ENCODE data around the gene POP4. TPM values are rescaled to one million over a fixed set of nuclear protein-coding genes. Genes with fewer than 3 reads are reported as not detected.
"Not testable (repeated sequence)": the region's sequence is repeated elsewhere in the genome, so short reads cannot be mapped to it uniquely, and the experiment has no call there.

The POP4 gene
- 129 and 169 TPM in 2 replicates for total RNA-seq (2014; rRNA removed; shearing (Covaris generic))

GRCh38 chr19:29605653-29606419 lies at the start of gene POP4:
POP4 (plus strand) TSS chr19:29606283; CDS start chr19:29606319, 36 bp downstream.
- DNase-seq (ENCODE audit: low read depth): peak; percentile 98

GRCh38 chr19:29559110-29559509 lies 47.0 kb upstream of the POP4 start:
- not testable (repeated sequence) for DNase-seq (ENCODE audit: low read depth)

- DNase-seq (ENCODE audit: low read depth): no peak
These were observed 46.3 kb upstream of the POP4 start for GRCh38 chr19:29559743-29560142.

- DNase-seq (ENCODE audit: low read depth): no peak
These were observed 45.6 kb upstream of the POP4 start for GRCh38 chr19:29560313-29561075.

GRCh38 chr19:29561601-29562000 lies 44.5 kb upstream of the POP4 start:
- no peak for DNase-seq (ENCODE audit: low read depth)

GRCh38 chr19:29562299-29563297 lies 43.5 kb upstream of the POP4 start:
- DNase-seq (ENCODE audit: low read depth): no peak

GRCh38 chr19:29563486-29564101 lies 42.5 kb upstream of the POP4 start:
- no peak for DNase-seq (ENCODE audit: low read depth)

GRCh38 chr19:29564574-29565005 lies 41.5 kb upstream of the POP4 start:
- DNase-seq (ENCODE audit: low read depth): no peak

GRCh38 chr19:29565171-29565570 lies 40.9 kb upstream of the POP4 start:
- no peak for DNase-seq (ENCODE audit: low read depth)

GRCh38 chr19:29566496-29567054 lies 39.5 kb upstream of the POP4 start:
- no peak for DNase-seq (ENCODE audit: low read depth)

GRCh38 chr19:29567366-29567915 lies 38.6 kb upstream of the POP4 start:
- no peak for DNase-seq (ENCODE audit: low read depth)

GRCh38 chr19:29568036-29569025 lies 37.8 kb upstream of the POP4 start:
- DNase-seq (ENCODE audit: low read depth): no peak

- no peak for DNase-seq (ENCODE audit: low read depth)
These were observed 36.8 kb upstream of the POP4 start for GRCh38 chr19:29569038-29569911.

GRCh38 chr19:29571181-29571580 lies 34.9 kb upstream of the POP4 start:
- no peak for DNase-seq (ENCODE audit: low read depth)

GRCh38 chr19:29573486-29573885 lies 32.6 kb upstream of the POP4 start:
- no peak for DNase-seq (ENCODE audit: low read depth)

GRCh38 chr19:29574510-29574909 lies 31.6 kb upstream of the POP4 start:
- no peak for DNase-seq (ENCODE audit: low read depth)

- peak; percentile 92 for DNase-seq (ENCODE audit: low read depth)
These were observed 30.0 kb upstream of the POP4 start for GRCh38 chr19:29576046-29576606.
